BLaER1 treated with 17β-estradiol and CSF1 and Interleukin-3, amounts not matched to agents 10 nM and 100 nM (cell line): ENCODE results near the gene SEH1L.

Source experiments
- H3K27ac ChIP-seq, 11 experiments: shearing (Covaris generic); formaldehyde crosslinking; 2 replicates each; pipeline ENCODE4 v1.8.1; 2022
- H3K27me3 ChIP-seq, 11 experiments: shearing (Covaris generic); formaldehyde crosslinking; 2 replicates each; pipeline ENCODE4 v1.8.1; 2022
- H3K36me3 ChIP-seq, 11 experiments: shearing (Covaris generic); formaldehyde crosslinking; 2 replicates each; pipeline ENCODE4 v1.8.1; 2022
- H3K4me1 ChIP-seq, 10 experiments: shearing (Covaris generic); formaldehyde crosslinking; 2 replicates each; pipeline ENCODE4 v1.8.1; 2022
- H3K4me2 ChIP-seq, 11 experiments: shearing (Covaris generic); formaldehyde crosslinking; 2 replicates each; pipeline ENCODE4 v1.8.1; 2022
- H3K4me3 ChIP-seq, 10 experiments: shearing (Covaris generic); formaldehyde crosslinking; 2 replicates each; pipeline ENCODE4 v1.8.1; 2022
- H3K9ac ChIP-seq, 11 experiments: shearing (Covaris generic); formaldehyde crosslinking; 2 replicates each; pipeline ENCODE4 v1.8.1; 2022
- H3K9me3 ChIP-seq, 11 experiments: shearing (Covaris generic); formaldehyde crosslinking; replicated peaks in 1 of 11; 2 replicates each; pipeline ENCODE4 v1.8.1; 2022
- H4K20me1 ChIP-seq, 11 experiments: shearing (Covaris generic); formaldehyde crosslinking; 2 replicates each; pipeline ENCODE4 v1.8.1; 2022
- Cebpa-rat ChIP-seq, 11 experiments: shearing (Covaris generic); IDR thresholded peaks; 2 replicates each; pipeline ENCODE4 v1.8.1; 2022

The SEH1L gene

GRCh38 chr18:12930376-12930775, 17.4 kb upstream of the SEH1L start:
- no peaks in the 10 kb centered on the region for H3K27me3 ChIP-seq
- H3K27ac ChIP-seq: no peak overlapping the region
- 0 out of 22 replicates have a peak, but pooled peaks cover 0 to 2% (median 0%) of the 10 kb centered on the region in 11 experiments for H3K9me3 ChIP-seq
- H3K4me3 ChIP-seq: no peak overlapping the region
- H3K36me3 ChIP-seq: no peaks in the 10 kb centered on the region
- H3K4me1 ChIP-seq: peaks cover 0 to 18% (median 2%) of the 10 kb centered on the region in 10 experiments; a peak in 7 of 20 replicates
- H4K20me1 ChIP-seq: no peaks in the 10 kb centered on the region
- H3K9ac ChIP-seq: no peak overlapping the region
- H3K4me2 ChIP-seq: peak overlapping the region in 4 of 11 experiments; percentile 11 to 45 (median 28); a peak in 5 of 22 replicates
- TF ChIP-seq Cebpa-rat (IDR thresholded peaks at IDR 0.05): no peak

DNA sequence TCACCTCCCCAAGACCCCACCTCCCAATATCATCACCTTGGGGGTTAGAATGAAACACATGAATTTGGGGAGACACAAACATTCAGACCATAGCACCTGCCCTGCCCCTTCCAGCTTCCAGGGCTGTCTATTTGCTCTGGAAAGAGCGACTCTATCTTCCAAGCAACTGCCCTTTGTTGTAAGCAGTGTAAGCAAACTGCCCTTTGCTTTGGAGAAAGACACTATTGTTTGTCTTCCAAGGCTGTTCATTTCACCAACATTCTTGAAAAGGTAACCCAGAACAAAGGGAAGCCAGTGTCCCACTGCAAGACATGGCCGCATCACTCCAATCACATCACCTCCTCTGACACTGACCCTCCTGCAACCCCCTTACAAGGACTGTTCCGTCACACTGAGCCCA, 16.9 kb upstream of the SEH1L start:
- no peak for TF ChIP-seq Cebpa-rat (IDR thresholded peaks at IDR 0.05)
- Histone ChIP-seq H4K20me1 (no peaks in the 10 kb centered on the region), H3K4me2 (peak overlapping the region in 4 of 11 experiments; percentile 11 to 45 (median 28); a peak in 4 of 22 replicates), H3K4me3 (no peak overlapping the region), H3K9ac (no peak overlapping the region), H3K9me3 (0 out of 22 replicates have a peak, but pooled peaks cover 0 to 2% (median 0%) of the 10 kb centered on the region in 11 experiments), H3K27me3 (no peaks in the 10 kb centered on the region), H3K27ac (no peak overlapping the region), H3K36me3 (no peaks in the 10 kb centered on the region), H3K4me1 (peaks cover 0 to 18% (median 2%) of the 10 kb centered on the region in 10 experiments; a peak in 7 of 20 replicates)

DNA sequence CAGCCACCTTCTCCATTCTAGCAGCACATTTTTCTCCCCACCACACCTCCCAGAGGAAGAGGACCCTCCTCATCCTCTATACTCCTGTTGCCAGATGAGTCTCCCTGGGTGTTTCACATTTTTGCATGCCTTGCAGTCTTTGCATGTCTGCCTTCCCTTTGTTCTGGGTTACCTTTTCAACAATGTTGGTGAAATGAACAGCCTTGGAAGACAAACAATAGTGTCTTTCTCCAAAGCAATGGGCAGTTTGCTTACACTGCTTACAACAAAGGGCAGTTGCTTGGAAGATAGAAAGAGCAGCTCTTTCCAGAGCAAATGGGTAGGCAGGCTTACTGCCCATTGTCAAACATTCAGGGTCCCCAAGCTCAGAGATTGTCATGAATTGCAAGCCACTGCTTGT, 14.5 kb upstream of the SEH1L start:
- no peaks in the 10 kb centered on the region for H3K36me3 ChIP-seq
- no peak overlapping the region for H3K27ac ChIP-seq
- H3K4me3 ChIP-seq: no peak overlapping the region
- H3K27me3 ChIP-seq: no peaks in the 10 kb centered on the region
- no peaks in the 10 kb centered on the region for H4K20me1 ChIP-seq
- H3K9me3 ChIP-seq: 0 out of 22 replicates have a peak, but pooled peaks cover 0 to 2% (median 0%) of the 10 kb centered on the region in 11 experiments
- H3K4me1 ChIP-seq: peaks cover 0 to 18% (median 2%) of the 10 kb centered on the region in 10 experiments; a peak in 7 of 20 replicates
- no peak overlapping the region for H3K4me2 ChIP-seq
- no peak overlapping the region for H3K9ac ChIP-seq
- no peak for TF ChIP-seq Cebpa-rat (IDR thresholded peaks at IDR 0.05)

DNA sequence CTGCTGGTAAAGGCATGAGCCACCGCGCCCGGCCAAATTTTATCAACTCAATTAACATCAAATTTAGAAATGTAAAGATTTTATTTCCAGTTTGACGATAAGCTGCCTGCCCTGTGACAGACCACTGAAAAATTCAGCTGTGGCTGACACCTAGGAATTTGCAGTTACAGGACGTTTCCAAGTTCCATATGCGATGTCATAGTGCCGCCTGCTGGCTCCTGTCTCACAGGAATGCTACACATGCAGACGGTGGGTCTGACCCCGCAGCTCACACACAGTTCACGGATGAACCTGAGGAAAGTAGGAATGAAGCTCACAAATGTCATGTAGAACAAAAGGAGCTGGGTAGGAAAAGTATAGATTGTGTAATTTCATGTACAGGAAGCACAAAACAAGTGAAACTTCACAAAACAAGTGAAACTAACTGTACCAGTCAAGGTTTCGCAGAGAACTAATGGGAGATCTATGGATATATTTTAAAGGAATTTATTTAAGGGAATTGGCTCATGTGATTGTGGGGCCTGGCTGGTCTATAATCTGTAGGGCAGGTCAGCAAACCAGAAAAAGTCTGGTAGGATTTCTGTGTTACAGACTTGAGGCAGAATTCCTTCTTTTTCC, 13.2 kb upstream of the SEH1L start:
- Histone ChIP-seq H3K9ac (peak overlapping the region in 1 of 11 experiments; percentile 32; a peak in 2 of 22 replicates), H3K27me3 (no peaks in the 10 kb centered on the region), H4K20me1 (no peaks in the 10 kb centered on the region), H3K9me3 (no peaks in the 10 kb centered on the region), H3K4me3 (no peak overlapping the region), H3K4me1 (peaks cover 0 to 10% (median 0%) of the 10 kb centered on the region in 10 experiments; a peak in 7 of 20 replicates), H3K4me2 (peak overlapping the region in 2 of 11 experiments; percentile 26 to 35; a peak in 3 of 22 replicates), H3K27ac (no peak overlapping the region), H3K36me3 (no peaks in the 10 kb centered on the region)
- TF ChIP-seq Cebpa-rat (IDR thresholded peaks at IDR 0.05): no peak

GRCh38 chr18:12939162-12939561, 8.6 kb upstream of the SEH1L start:
- no peaks in the 10 kb centered on the region for H3K27me3 ChIP-seq
- no peak overlapping the region for H3K4me3 ChIP-seq
- no peaks in the 10 kb centered on the region for H4K20me1 ChIP-seq
- no peak overlapping the region for H3K27ac ChIP-seq
- H3K9ac ChIP-seq: no peak overlapping the region
- H3K36me3 ChIP-seq: no peaks in the 10 kb centered on the region
- H3K9me3 ChIP-seq: no peaks in the 10 kb centered on the region
- peaks cover 0 to under 1% (median 0%) of the 10 kb centered on the region in 10 experiments; a peak in 1 of 20 replicates for H3K4me1 ChIP-seq
- no peak overlapping the region for H3K4me2 ChIP-seq
- no peak for TF ChIP-seq Cebpa-rat (IDR thresholded peaks at IDR 0.05)

DNA sequence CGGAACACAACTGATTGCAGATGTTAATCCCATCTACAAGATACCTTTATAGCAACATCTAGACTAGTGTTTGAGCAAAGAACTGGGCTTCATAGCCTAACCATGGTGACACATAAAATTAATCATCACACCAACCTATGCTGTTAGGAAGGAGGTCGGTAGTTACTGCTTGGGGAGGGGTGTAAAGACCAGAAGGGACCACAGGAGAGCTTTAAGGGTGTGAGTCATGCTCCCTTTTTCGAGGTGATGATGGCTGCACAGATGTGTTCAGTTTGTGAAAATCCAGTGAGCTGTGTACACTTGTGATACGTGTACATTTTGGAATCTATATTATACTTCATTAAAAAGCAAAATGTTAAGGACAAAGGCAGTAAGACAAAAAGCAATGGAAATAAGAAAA, 4.6 kb upstream of the SEH1L start:
- no peaks in the 10 kb centered on the region for H3K27me3 ChIP-seq
- no peak overlapping the region for H3K27ac ChIP-seq
- H3K9me3 ChIP-seq: no peaks in the 10 kb centered on the region
- no peaks in the 10 kb centered on the region for H3K36me3 ChIP-seq
- no peak overlapping the region for H3K4me2 ChIP-seq
- no peak for TF ChIP-seq Cebpa-rat (IDR thresholded peaks at IDR 0.05)
- peaks cover 12 to 24% (median 16%) of the 10 kb centered on the region in 10 experiments for H3K4me1 ChIP-seq
- H4K20me1 ChIP-seq: no peaks in the 10 kb centered on the region
- no peak overlapping the region for H3K9ac ChIP-seq
- no peak overlapping the region for H3K4me3 ChIP-seq

- no peak overlapping the region for H3K4me3 ChIP-seq
- no peak overlapping the region for H3K27ac ChIP-seq
- H3K9me3 ChIP-seq: peaks cover 0 to 12% (median 11%) of the 10 kb centered on the region in 11 experiments; a peak in 17 of 22 replicates
- H3K9ac ChIP-seq: no peak overlapping the region
- peaks cover 14 to 35% (median 23%) of the 10 kb centered on the region in 10 experiments for H3K4me1 ChIP-seq
- peak overlapping the region in 4 of 11 experiments; percentile 7 to 74 (median 32); a peak in 6 of 22 replicates for H3K4me2 ChIP-seq
- TF ChIP-seq Cebpa-rat (IDR thresholded peaks at IDR 0.05): no peak
- no peaks in the 10 kb centered on the region for H4K20me1 ChIP-seq
- no peaks in the 10 kb centered on the region for H3K27me3 ChIP-seq
- H3K36me3 ChIP-seq: peaks cover 0 to 10% (median 9%) of the 10 kb centered on the region in 11 experiments; a peak in 18 of 22 replicates
Measured at GRCh38 chr18:12944709-12945108, 3.1 kb upstream of the SEH1L start.

DNA sequence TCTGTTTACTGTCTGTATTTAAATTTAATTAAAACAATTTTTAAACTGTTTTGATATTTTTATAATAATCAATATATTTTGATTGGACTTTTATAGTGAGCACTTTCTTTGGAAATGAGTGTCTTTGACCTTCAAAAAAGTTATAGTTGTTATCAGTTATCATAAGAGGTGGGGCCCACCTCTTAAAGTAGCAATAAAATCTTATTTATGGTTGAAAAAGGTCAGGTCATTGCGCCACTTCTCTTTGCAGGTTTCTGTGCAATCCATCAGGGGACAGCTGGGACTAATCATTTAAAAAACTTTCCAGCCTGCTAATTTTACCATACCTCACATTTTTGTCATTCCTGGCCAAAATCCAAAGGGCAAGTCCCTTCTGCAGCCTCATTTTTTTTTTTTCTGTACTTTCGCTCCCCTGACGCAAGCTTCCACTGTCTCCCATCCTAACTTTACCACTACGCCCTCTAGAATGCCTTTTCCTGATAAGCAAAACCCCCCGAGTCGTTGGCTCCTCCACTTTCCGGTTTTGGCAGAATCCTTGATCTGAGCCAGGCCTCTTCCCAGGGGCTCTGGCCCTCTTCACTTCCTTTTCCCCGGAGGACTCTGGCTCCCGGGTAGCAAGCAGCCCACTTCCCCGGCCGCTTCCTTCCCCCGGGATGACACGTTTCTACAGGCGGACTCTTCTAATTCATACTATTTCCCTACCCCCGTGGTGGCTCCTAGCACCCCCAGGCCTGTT, 1.1 kb upstream of the SEH1L start:
- TF ChIP-seq Cebpa-rat (IDR thresholded peaks at IDR 0.05): 0 out of 22 replicates have a peak, but pooled peaks of 2 of the 11 experiments have one; percentile 15 to 26
- Histone ChIP-seq H3K4me1 (peaks cover 24 to 55% (median 37%) of the 10 kb centered on the region in 10 experiments), H4K20me1 (peaks cover 0 to 13% (median 4%) of the 10 kb centered on the region in 11 experiments; a peak in 6 of 22 replicates), H3K4me3 (peak overlapping the region; percentile 68 to 90 (median 79)), H3K27me3 (no peaks in the 10 kb centered on the region), H3K9me3 (peaks cover 0 to 28% (median 17%) of the 10 kb centered on the region in 11 experiments; a peak in 17 of 22 replicates), H3K4me2 (peak overlapping the region; percentile 74 to 97 (median 88)), H3K27ac (peak overlapping the region; percentile 70 to 83 (median 78)), H3K36me3 (peaks cover 0 to 30% (median 26%) of the 10 kb centered on the region in 11 experiments; a peak in 18 of 22 replicates), H3K9ac (peak overlapping the region; percentile 67 to 89 (median 81))
